ENCODE data around the gene CRISP3. TPM values are rescaled to one million over a fixed set of nuclear protein-coding genes. Genes with fewer than 3 reads are reported as not detected.

Gene CRISP3
- total RNA-seq, 1 experiment from 2014 or later, result not detected

GRCh38 chr6:49692534-49692933 lies 51.7 kb downstream of the CRISP3 start:
- no TSS peak for BruUV-seq (replicated peaks)
- H3K27me3 ChIP-seq (ENCODE audit: low read length), result no peaks in the 10 kb centered on the region
- no peak overlapping the region for H3K4me3 ChIP-seq (ENCODE audit: low read length)
- TF ChIP-seq EZH2phosphoT487 (IDR thresholded peaks at IDR 0.05; ENCODE audit: borderline replicate concordance, low read length), result no peak
- H3K9me2 ChIP-seq (replicated peaks; ENCODE audit: low read length), result no peaks in the 10 kb centered on the region
- ATAC-seq (no peak), DNase-seq (no peak)
- POLR2A ChIA-PET (ENCODE audit: unreplicated experiment), result no interaction called here
- no peak overlapping the region for H2AFZ ChIP-seq (ENCODE audit: low read length)
- H3K27ac ChIP-seq (ENCODE audit: low read length), result no peak overlapping the region
- CTCF ChIA-PET, result no interaction called here
- H4K20me1 ChIP-seq (ENCODE audit: low read length), result no peaks in the 10 kb centered on the region
- intact Hi-C loops (cut with micrococcal nuclease), result no loop called here
- no peaks in the 10 kb centered on the region for H3F3A ChIP-seq (ENCODE audit: low read length, unreplicated experiment)
- H3K4me2 ChIP-seq (ENCODE audit: low read length), result no peak overlapping the region
- no peak overlapping the region for H3K9ac ChIP-seq (ENCODE audit: low read length)
- no peaks in the 10 kb centered on the region for H3K4me1 ChIP-seq (ENCODE audit: insufficient read depth, low read length)
- H3K36me3 ChIP-seq (ENCODE audit: low read depth, low read length), result no peaks in the 10 kb centered on the region
- H3K9me3 ChIP-seq (ENCODE audit: low read length), result no peaks in the 10 kb centered on the region; the same call in 1 of the 2 replicates
- no peaks in the 10 kb centered on the region for H3K79me2 ChIP-seq (ENCODE audit: low read length)

Other genes starting within 250 kb of the CRISP3 start
- not detected in 2 replicates for gene GLYATL3, start 244.5 kb downstream of the CRISP3 start, total RNA-seq (2014; rRNA removed)
- 43.8 and 49.4 TPM in 2 replicates for gene C6orf141, start 193.7 kb downstream of the CRISP3 start, total RNA-seq (2014; rRNA removed)
- not detected in 2 replicates for gene RHAG, start 107.5 kb downstream of the CRISP3 start, total RNA-seq (2014; rRNA removed)
- not detected in 2 replicates for gene CRISP2, start 30.8 kb downstream of the CRISP3 start, total RNA-seq (2014; rRNA removed)
- gene PGK2, start 42.9 kb upstream of the CRISP3 start, total RNA-seq (2014; rRNA removed), result not detected in 2 replicates
- not detected in 2 replicates for gene CRISP1, start 122.1 kb upstream of the CRISP3 start, total RNA-seq (2014; rRNA removed)
- not detected in 2 replicates for gene DEFB114, start 219.8 kb upstream of the CRISP3 start, total RNA-seq (2014; rRNA removed)
- not detected in 2 replicates for gene DEFB113, start 225.2 kb upstream of the CRISP3 start, total RNA-seq (2014; rRNA removed)

All from PC-3 (cell line).